ENCODE measurements around the gene GYG1. TPM values are rescaled to one million over a fixed set of nuclear protein-coding genes. Genes with fewer than 3 reads are reported as not detected.

Gene GYG1
- total RNA-seq = 10 to 100 TPM; 11.9 to 23.9 (median 12.8) TPM

- TF ChIP-seq POLR2A (IDR thresholded peaks at IDR 0.05) = peak; percentile 75 to 82
- TF ChIP-seq CTCF (IDR thresholded peaks at IDR 0.05) = peak in 4 of 6 experiments; percentile 10 to 37 (median 31)
- peak within 1 kb of the TSS; percentile 86 to 97 (median 92) for H3K27ac ChIP-seq
- H3K27me3 ChIP-seq = no peaks in the 10 kb centered on the region
- no peaks in the 10 kb centered on the region for H3K9me3 ChIP-seq
- peak within 1 kb of the TSS; percentile 69 to 97 (median 84) for H3K4me3 ChIP-seq
- DNase-seq = peak; percentile 78 to 91 (median 89)
- peaks cover 0 to 17% (median 0%) of the 10 kb centered on the region in 4 donors for H3K4me1 ChIP-seq
- peaks cover 0 to 21% (median 0%) of the 10 kb centered on the region in 3 donors for H3K36me3 ChIP-seq
Observed at GRCh38 chr3:148991219-148992026, at the start of gene GYG1. TSS of gene GYG1 (plus strand) at chr3:148991540. CDS start at chr3:148991641, 101 bp downstream.

GRCh38 chr3:148943506-148944205 lies 47.7 kb upstream of the GYG1 start:
- no peaks in the 10 kb centered on the region for H3K4me1 ChIP-seq
- no peak for TF ChIP-seq POLR2A (IDR thresholded peaks at IDR 0.05)
- TF ChIP-seq CTCF (IDR thresholded peaks at IDR 0.05) = peak in 5 of 6 experiments; percentile 50 to 90 (median 78)
- no peak overlapping the region for H3K4me3 ChIP-seq
- H3K9me3 ChIP-seq = no peaks in the 10 kb centered on the region
- DNase-seq = no peak
- H3K27me3 ChIP-seq = no peaks in the 10 kb centered on the region
- H3K36me3 ChIP-seq = no peaks in the 10 kb centered on the region
- no peak overlapping the region for H3K27ac ChIP-seq

GRCh38 chr3:148945116-148945515 lies 46.2 kb upstream of the GYG1 start:
- DNase-seq = no peak
- Histone ChIP-seq H3K27ac (no peak overlapping the region), H3K4me1 (no peaks in the 10 kb centered on the region), H3K4me3 (no peak overlapping the region), H3K27me3 (no peaks in the 10 kb centered on the region), H3K36me3 (no peaks in the 10 kb centered on the region), H3K9me3 (no peaks in the 10 kb centered on the region)
- no peak for TF ChIP-seq CTCF (IDR thresholded peaks at IDR 0.05)
- no peak for TF ChIP-seq POLR2A (IDR thresholded peaks at IDR 0.05)

- Histone ChIP-seq H3K4me1 (no peaks in the 10 kb centered on the region), H3K36me3 (no peaks in the 10 kb centered on the region), H3K4me3 (no peak overlapping the region), H3K27me3 (no peaks in the 10 kb centered on the region), H3K27ac (no peak overlapping the region), H3K9me3 (no peaks in the 10 kb centered on the region)
- DNase-seq = no peak
- TF ChIP-seq CTCF (IDR thresholded peaks at IDR 0.05) (no peak), POLR2A (IDR thresholded peaks at IDR 0.05) (no peak)
Observed at GRCh38 chr3:148948913-148949657, 42.3 kb upstream of the GYG1 start.

- Histone ChIP-seq H3K4me1 (peaks cover 0 to 2% (median 0%) of the 10 kb centered on the region in 4 donors), H3K36me3 (no peaks in the 10 kb centered on the region), H3K4me3 (no peak overlapping the region), H3K9me3 (no peaks in the 10 kb centered on the region), H3K27me3 (no peaks in the 10 kb centered on the region), H3K27ac (peak overlapping the region in 3 of 4 donors; percentile 1 to 57 (median 34))
- TF ChIP-seq CTCF (IDR thresholded peaks at IDR 0.05) = peak in 1 of 6 experiments; percentile 21
- TF ChIP-seq POLR2A (IDR thresholded peaks at IDR 0.05) = no peak
- no peak for DNase-seq
Observed at GRCh38 chr3:148950806-148951205, 40.5 kb upstream of the GYG1 start.
